Spleen (tissue), 11 donors: ENCODE measurements around the gene GXYLT2. TPM values are rescaled to one million over a fixed set of nuclear protein-coding genes. Genes with fewer than 3 reads are reported as not detected.
A peak's percentile ranks its signal among the peaks of the same experiment; 100 is the strongest.

Experiments used
- DNase-seq: peaks from one replicate; pipeline ENCODE4 v3.0.0-alpha.2; 2020
- H3K27ac ChIP-seq, 8 donors: fragments of 200-600 bp; sonication (generic) in 7 of 8; 1 replicate in 4 of 8; 2 replicates in 4 of 8; pipeline versions ENCODE4 v1.5.0 to v1.8.0; 2016 to 2021; ENCODE audit warnings: inconsistent platforms in 4 of 8, mild to moderate bottlenecking in 4 of 8, moderate library complexity in 1 of 8
- H3K27me3 ChIP-seq, 7 donors: fragments of 200-600 bp; sonication (generic) in 6 of 7; replicated peaks in 1 of 7; 1 replicate in 4 of 7; 2 replicates in 3 of 7; pipeline versions ENCODE4 v1.5.0 to v1.8.0; 2016 to 2021; ENCODE audit warnings: inconsistent platforms in 3 of 7, mild to moderate bottlenecking in 1 of 7
- H3K36me3 ChIP-seq, 6 donors: fragments of 200-600 bp; sonication (generic) in 5 of 6; 1 replicate in 4 of 6; 2 replicates in 2 of 6; pipeline versions ENCODE4 v1.5.0 to v1.8.0; 2016 to 2021; ENCODE audit warnings: inconsistent platforms in 2 of 6
- H3K4me1 ChIP-seq, 6 donors: fragments of 200-600 bp; sonication (generic) in 5 of 6; 1 replicate in 3 of 6; 2 replicates in 3 of 6; pipeline versions ENCODE4 v1.5.0 to v1.8.0; 2016 to 2021; ENCODE audit warnings: inconsistent platforms in 3 of 6
- H3K4me3 ChIP-seq, 8 donors: fragments of 200-600 bp; sonication (generic) in 7 of 8; 1 replicate in 4 of 8; 2 replicates in 4 of 8; pipeline versions ENCODE4 v1.5.0 to v1.8.0; 2016 to 2021; ENCODE audit warnings: inconsistent platforms in 4 of 8, mild to moderate bottlenecking in 4 of 8, moderate library complexity in 2 of 8
- H3K9me3 ChIP-seq, 8 donors: fragments of 200-600 bp; sonication (generic) in 7 of 8; 1 replicate in 4 of 8; 2 replicates in 4 of 8; pipeline versions ENCODE4 v1.5.0 to v1.8.0; 2016 to 2021; ENCODE audit warnings: inconsistent platforms in 4 of 8
- CTCF ChIP-seq, 11 experiments: fragments of 200-600 bp in 7 of 11; fragments of 450-650 bp in 4 of 11; sonication (generic) in 4 of 11; IDR thresholded peaks in 8 of 11; conservative IDR thresholded peaks in 3 of 11; 1 replicate in 7 of 11; 2 replicates in 4 of 11; pipeline versions ENCODE4 v1.4.0 to v1.8.0; 2016 to 2021; ENCODE audit warnings: antibody characterized with exemption in 11 of 11, inconsistent platforms in 4 of 11, mild to moderate bottlenecking in 1 of 11
- POLR2A ChIP-seq, 3 donors: fragments of 450-650 bp; IDR thresholded peaks; one replicate each; pipeline ENCODE4 v1.5.1; 2017; ENCODE audit warnings: antibody characterized with exemption in 3 of 3, mild to moderate bottlenecking in 1 of 3
- POLR2AphosphoS5 ChIP-seq, 3 donors: sonication (generic); formaldehyde crosslinking; IDR thresholded peaks; one replicate each; pipeline ENCODE4 v1.5.1; 2017; ENCODE audit warnings: antibody characterized with exemption in 3 of 3
- WGBS, 5 donors: extraction: QIAGEN DNeasy Blood & Tissue Kit in 3 of 5; methylation state at CpG; one replicate each; pipeline versions ENCODE4 v1.1.5 to v1.1.7; 2013 to 2018; 5-methylcytosine and 5-hydroxymethylcytosine counted together
- intact Hi-C: fragments of 100-400 bp; cut with DNase I; formaldehyde crosslinking; loops from one replicate; pipeline ENCODE4 v1.15.0; 2023; ENCODE audit warnings: low total_unique reads
- polyA plus RNA-seq, 3 donors: library from polyadenylated mRNA; stranded (reverse); fragments of 200-250 nt; gene quantifications; one replicate each; pipeline ENCODE4 v1.2.1, GENCODE V29; 2013
- total RNA-seq, 7 donors: library from RNA; depleted of rRNA in 3 of 7; stranded (reverse); fragments of >200 nt in 3 of 7; fragmentation: NEBNext Ultra II Directional in 4 of 7; extraction: Animal tissue kit (Norgen Biotek cat#: 25700) in 4 of 7; gene quantifications; one replicate each; pipeline versions ENCODE4 v1.1.0 to v1.2.1, GENCODE V29; 2016 to 2021
- donor health status: healthy with polysubstance abuse.
- donor health status: DM: no; HTN: no; CAD: no; lungs with moderate emphysema.
- donor health status: DM: no; HTN: no; CAD: no.
- donor health status: Bipolar disorder and iron deficiency.
- donor health status: healthy.
- donor health status: DM: no; HTN: no; CAD: no.
- donor health status: DM: yes; HTN: yes; CAD: no.

Gene GXYLT2
- total and polyA plus RNA-seq, 10 donors: 0.26 to 4.6 (median 1.1) TPM

- Histone ChIP-seq H3K9me3 (no peaks in the 10 kb centered on the region), H3K4me1 (peaks cover 4 to 18% (median 15%) of the 10 kb centered on the region in 6 donors), H3K27me3 (no peaks in the 10 kb centered on the region), H3K4me3 (no peak overlapping the region), H3K36me3 (peaks cover 0 to 3% (median 0%) of the 10 kb centered on the region in 6 donors), H3K27ac (no peak overlapping the region)
- DNase-seq: no peak
- TF ChIP-seq CTCF (IDR thresholded peaks at IDR 0.05 in 8 of 11, conservative IDR thresholded peaks at IDR 0.05 in 3 of 11) (no peak), POLR2AphosphoS5 (IDR thresholded peaks at IDR 0.05) (no peak), POLR2A (IDR thresholded peaks at IDR 0.05) (no peak)
- 74 to 87% (median 82%) methylated on average over 6 of the region's 6 CpGs for WGBS, 5 donors
- intact Hi-C loops: no loop called here
These were observed 105.5 kb downstream of the GXYLT2 start for GRCh38 chr3:72993391-72993790.

- WGBS, 5 donors: 93 to 96% (median 95%) methylated on average over 10 of the region's 10 CpGs
- no peak overlapping the region for H3K4me3 ChIP-seq
- H3K9me3 ChIP-seq: no peaks in the 10 kb centered on the region
- H3K27ac ChIP-seq: no peak overlapping the region
- TF ChIP-seq CTCF (IDR thresholded peaks at IDR 0.05 in 8 of 11, conservative IDR thresholded peaks at IDR 0.05 in 3 of 11) (no peak), POLR2A (IDR thresholded peaks at IDR 0.05) (no peak), POLR2AphosphoS5 (IDR thresholded peaks at IDR 0.05) (no peak)
- intact Hi-C loops: no loop called here
- H3K27me3 ChIP-seq: no peaks in the 10 kb centered on the region
- H3K36me3 ChIP-seq: peaks cover 0 to 22% (median 4%) of the 10 kb centered on the region in 6 donors
- DNase-seq: no peak
- peaks cover 23 to 37% (median 34%) of the 10 kb centered on the region in 6 donors for H3K4me1 ChIP-seq
These were observed 107.5 kb downstream of the GXYLT2 start for GRCh38 chr3:72995337-72995736.

- Histone ChIP-seq H3K4me3 (peak overlapping the region; percentile 53 to 97 (median 83)), H3K9me3 (no peaks in the 10 kb centered on the region), H3K36me3 (peaks cover 0 to 30% (median 7%) of the 10 kb centered on the region in 6 donors), H3K27ac (peak overlapping the region; percentile 92 to 99 (median 99)), H3K4me1 (peaks cover 28 to 45% (median 42%) of the 10 kb centered on the region in 6 donors), H3K27me3 (no peaks in the 10 kb centered on the region)
- peak; percentile 87 for DNase-seq
- no peak for TF ChIP-seq POLR2A (IDR thresholded peaks at IDR 0.05)
- no peak for TF ChIP-seq CTCF (IDR thresholded peaks at IDR 0.05 in 8 of 11, conservative IDR thresholded peaks at IDR 0.05 in 3 of 11)
- no peak for TF ChIP-seq POLR2AphosphoS5 (IDR thresholded peaks at IDR 0.05)
- intact Hi-C loops: no loop called here
- 80 to 93% (median 87%) methylated on average over 20 of the region's 20 CpGs for WGBS, 5 donors
These were observed 108.3 kb downstream of the GXYLT2 start for GRCh38 chr3:72996121-72996472.

- Histone ChIP-seq H3K4me1 (peaks cover 33 to 51% (median 48%) of the 10 kb centered on the region in 6 donors), H3K36me3 (peaks cover 0 to 36% (median 10%) of the 10 kb centered on the region in 6 donors), H3K4me3 (peak within 1 kb of the TSS; percentile 53 to 97 (median 83)), H3K27ac (peak within 1 kb of the TSS; percentile 92 to 99 (median 99)), H3K27me3 (no peaks in the 10 kb centered on the region), H3K9me3 (no peaks in the 10 kb centered on the region)
- TF ChIP-seq POLR2A (IDR thresholded peaks at IDR 0.05) (peak in 2 of 3 donors; percentile 6 to 62), POLR2AphosphoS5 (IDR thresholded peaks at IDR 0.05) (peak; percentile 95 to 96 (median 96)), CTCF (IDR thresholded peaks at IDR 0.05 in 8 of 11, conservative IDR thresholded peaks at IDR 0.05 in 3 of 11) (peak in 1 of 11 experiments; percentile 18)
- intact Hi-C loops: no loop called here
- WGBS, 5 donors: 0 to 3% (median 1%) methylated on average over 33 to 71 of the region's 75 CpGs
- DNase-seq: peak; percentile 98
These were observed 108.9 kb downstream of the GXYLT2 start, which contains the start of gene PPP4R2 for GRCh38 chr3:72996473-72997333. TSS of gene PPP4R2 (plus strand) at chr3:72996811. CDS start at chr3:72997038, 227 bp downstream.
